CD4-positive, CD25-positive, alpha-beta regulatory T cell (primary cell): ENCODE results near the gene RAD18. TPM values are rescaled to one million over a fixed set of nuclear protein-coding genes. Genes with fewer than 3 reads are reported as not detected.

Experiments used
- ATAC-seq, 2 donors: fragments of 150-1000 bp; cut with Tn5 transposase; one replicate each; pipeline ENCODE4 v1.10.0; 2021; ENCODE audit warnings: low read depth in 2 of 2, moderate number of reproducible peaks in 2 of 2, moderate library complexity in 1 of 2
- DNase-seq, 3 donors: peaks; one replicate each; pipeline versions ENCODE4 v3.0.0 to v3.0.0-alpha.2; 2012 to 2022; ENCODE audit warnings: mixed read lengths in 1 of 3
- H3K27ac ChIP-seq: one replicate; pipeline ENCODE4 v1.7.0; 2013; ENCODE audit warnings: mild to moderate bottlenecking, low read length; ENCODE audit not compliant: insufficient read depth, poor library complexity, severe bottlenecking
- H3K27me3 ChIP-seq: one replicate; pipeline ENCODE4 v1.7.0; 2013; ENCODE audit warnings: low read length; ENCODE audit not compliant: control insufficient read depth, insufficient read depth
- H3K36me3 ChIP-seq: one replicate; pipeline ENCODE4 v1.7.0; 2013; ENCODE audit warnings: mild to moderate bottlenecking, low read length, moderate library complexity; ENCODE audit not compliant: control insufficient read depth, insufficient read depth
- H3K4me1 ChIP-seq: 2 replicates; pipeline ENCODE4 v1.7.0; 2013; ENCODE audit warnings: mild to moderate bottlenecking, low read length; ENCODE audit not compliant: insufficient read depth, control insufficient read depth, poor library complexity, severe bottlenecking
- H3K4me3 ChIP-seq: one replicate; pipeline ENCODE4 v1.7.0; 2013; ENCODE audit warnings: low read depth, mild to moderate bottlenecking, low read length, moderate library complexity
- H3K9me3 ChIP-seq, 2 experiments: 1 replicate in 1 of 2; 2 replicates in 1 of 2; pipeline ENCODE4 v1.7.0; 2013; ENCODE audit warnings: low read length in 2 of 2, mild to moderate bottlenecking in 1 of 2, moderate library complexity in 1 of 2; ENCODE audit not compliant: control insufficient read depth in 2 of 2
- H3K27ac Mint-ChIP-seq, 3 donors: one replicate each; pipeline ENCODE4 v1.8.0; 2020 to 2022; ENCODE audit warnings: mild to moderate bottlenecking in 3 of 3, mixed read lengths in 3 of 3, moderate library complexity in 2 of 3
- H3K27me3 Mint-ChIP-seq: one replicate; pipeline ENCODE4 v1.8.0; 2022; ENCODE audit warnings: mild to moderate bottlenecking, mixed read lengths
- H3K36me3 Mint-ChIP-seq: one replicate; pipeline ENCODE4 v1.8.0; 2020; ENCODE audit warnings: mixed read lengths
- H3K4me1 Mint-ChIP-seq, 4 donors: one replicate each; pipeline ENCODE4 v1.8.0; 2020 to 2022; ENCODE audit warnings: mixed read lengths in 4 of 4, mild to moderate bottlenecking in 1 of 4
- H3K4me3 Mint-ChIP-seq, 4 donors: one replicate each; pipeline ENCODE4 v1.8.0; 2020 to 2022; ENCODE audit warnings: mild to moderate bottlenecking in 4 of 4, mixed read lengths in 4 of 4, moderate library complexity in 3 of 4
- H3K9me3 Mint-ChIP-seq, 7 donors: one replicate each; pipeline ENCODE4 v1.8.0; 2020 to 2022; ENCODE audit warnings: mixed read lengths in 7 of 7, mild to moderate bottlenecking in 3 of 7, moderate library complexity in 2 of 7
- polyA plus RNA-seq, 4 donors: library from polyadenylated mRNA; unstranded; fragments of 300-500 nt; fragmentation: Illumina TruSeq; gene quantifications; one replicate each; pipeline ENCODE4 v1.2.3, GENCODE V29; 2021
- total RNA-seq: library from RNA; stranded (reverse); gene quantifications from one replicate; pipeline ENCODE4 v1.2.3, GENCODE V29; 2022

RAD18 gene
- total and polyA plus RNA-seq, 5 donors from 2014 or later, result 7.8 to 19.8 (median 11.2) TPM

- no peak for ATAC-seq
- Histone ChIP-seq H3K27ac (no peak overlapping the region), H3K9me3 (no peaks in the 10 kb centered on the region), H3K36me3 (no peaks in the 10 kb centered on the region), H3K4me1 (no peaks in the 10 kb centered on the region), H3K27me3 (no peaks in the 10 kb centered on the region), H3K4me3 (no peak overlapping the region)
- Mint-ChIP-seq H3K4me1 (no peaks in the 10 kb centered on the region), H3K9me3 (no peaks in the 10 kb centered on the region), H3K27me3 (no peaks in the 10 kb centered on the region), H3K36me3 (no peaks in the 10 kb centered on the region), H3K27ac (no peak overlapping the region), H3K4me3 (no peak overlapping the region)
- no peak for DNase-seq
These were observed 127.9 kb downstream of the RAD18 start for GRCh38 chr3:8835385-8835784.

GRCh38 chr3:8834974-8835373 lies 128.3 kb downstream of the RAD18 start:
- Histone ChIP-seq H3K27ac (no peak overlapping the region), H3K4me1 (no peaks in the 10 kb centered on the region), H3K27me3 (no peaks in the 10 kb centered on the region), H3K4me3 (no peak overlapping the region), H3K9me3 (no peaks in the 10 kb centered on the region), H3K36me3 (no peaks in the 10 kb centered on the region)
- no peaks in the 10 kb centered on the region for H3K9me3 Mint-ChIP-seq
- H3K4me1 Mint-ChIP-seq, result no peaks in the 10 kb centered on the region
- DNase-seq (no peak), ATAC-seq (no peak)
- H3K36me3 Mint-ChIP-seq, result no peaks in the 10 kb centered on the region
- H3K4me3 Mint-ChIP-seq, result no peak overlapping the region
- no peak overlapping the region for H3K27ac Mint-ChIP-seq
- no peaks in the 10 kb centered on the region for H3K27me3 Mint-ChIP-seq

- Mint-ChIP-seq H3K36me3 (no peaks in the 10 kb centered on the region), H3K9me3 (peaks cover 0 to 2% (median 0%) of the 10 kb centered on the region in 7 donors), H3K4me3 (no peak overlapping the region), H3K27me3 (no peaks in the 10 kb centered on the region), H3K4me1 (no peaks in the 10 kb centered on the region), H3K27ac (no peak overlapping the region)
- DNase-seq (no peak), ATAC-seq (no peak)
- H3K27me3 ChIP-seq, result no peaks in the 10 kb centered on the region
- no peak overlapping the region for H3K27ac ChIP-seq
- H3K36me3 ChIP-seq, result no peaks in the 10 kb centered on the region
- H3K4me1 ChIP-seq, result no peaks in the 10 kb centered on the region
- H3K9me3 ChIP-seq, result no peaks in the 10 kb centered on the region
- no peak overlapping the region for H3K4me3 ChIP-seq
These were observed 135.6 kb downstream of the RAD18 start for GRCh38 chr3:8827641-8828040.

Other genes starting within 250 kb of the RAD18 start
- gene CAV3, start 229.7 kb downstream of the RAD18 start, total RNA-seq, result not detected
- gene CAV3, start 229.7 kb downstream of the RAD18 start, polyA plus RNA-seq, result not detected
- 0.17 TPM for gene OXTR, start 193.9 kb downstream of the RAD18 start, total RNA-seq
- gene OXTR, start 193.9 kb downstream of the RAD18 start, polyA plus RNA-seq, result not detected